ENCODE measurements around the gene RHPN2. TPM values are rescaled to one million over a fixed set of nuclear protein-coding genes. Genes with fewer than 3 reads are reported as not detected.
"Not testable (repeated sequence)": the region's sequence is repeated elsewhere in the genome, so short reads cannot be mapped to it uniquely, and the experiment has no call there.

RHPN2 gene
- total RNA-seq, 1 experiment from 2014 or later: 17.4 TPM

GRCh38 chr19:32977280-32977679 lies 87.4 kb downstream of the RHPN2 start:
- DNase-seq (ENCODE audit: low spot score): no peak

DNA sequence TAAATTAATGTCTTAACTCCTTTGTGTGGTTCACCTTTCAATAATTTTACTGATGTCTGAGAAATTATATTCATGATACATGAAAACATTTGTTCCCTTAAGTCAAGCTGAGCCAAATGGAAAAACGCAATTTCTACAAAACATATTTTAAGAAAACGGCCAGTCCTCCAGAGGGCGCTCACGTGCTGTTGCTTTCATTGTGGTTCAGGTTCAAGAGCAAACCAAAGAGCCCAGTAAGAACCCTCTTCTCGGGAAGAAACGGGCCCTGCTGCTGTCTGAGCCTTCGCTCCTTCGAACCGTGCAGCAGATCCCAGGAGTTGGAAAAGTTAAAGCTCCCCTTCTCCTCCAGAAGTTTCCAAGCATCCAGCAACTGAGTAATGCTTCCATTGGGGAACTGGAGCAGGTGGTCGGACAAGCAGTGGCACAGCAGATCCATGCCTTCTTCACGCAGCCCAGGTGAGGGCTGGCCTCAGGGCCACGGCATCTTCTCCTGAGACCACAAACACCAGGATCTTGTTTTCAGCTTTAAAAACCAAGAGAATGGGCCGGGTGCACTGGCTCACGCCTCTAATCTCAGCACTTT lies 88.4 kb downstream of the RHPN2 start:
- peak; percentile 60 for DNase-seq (ENCODE audit: low spot score)

DNA sequence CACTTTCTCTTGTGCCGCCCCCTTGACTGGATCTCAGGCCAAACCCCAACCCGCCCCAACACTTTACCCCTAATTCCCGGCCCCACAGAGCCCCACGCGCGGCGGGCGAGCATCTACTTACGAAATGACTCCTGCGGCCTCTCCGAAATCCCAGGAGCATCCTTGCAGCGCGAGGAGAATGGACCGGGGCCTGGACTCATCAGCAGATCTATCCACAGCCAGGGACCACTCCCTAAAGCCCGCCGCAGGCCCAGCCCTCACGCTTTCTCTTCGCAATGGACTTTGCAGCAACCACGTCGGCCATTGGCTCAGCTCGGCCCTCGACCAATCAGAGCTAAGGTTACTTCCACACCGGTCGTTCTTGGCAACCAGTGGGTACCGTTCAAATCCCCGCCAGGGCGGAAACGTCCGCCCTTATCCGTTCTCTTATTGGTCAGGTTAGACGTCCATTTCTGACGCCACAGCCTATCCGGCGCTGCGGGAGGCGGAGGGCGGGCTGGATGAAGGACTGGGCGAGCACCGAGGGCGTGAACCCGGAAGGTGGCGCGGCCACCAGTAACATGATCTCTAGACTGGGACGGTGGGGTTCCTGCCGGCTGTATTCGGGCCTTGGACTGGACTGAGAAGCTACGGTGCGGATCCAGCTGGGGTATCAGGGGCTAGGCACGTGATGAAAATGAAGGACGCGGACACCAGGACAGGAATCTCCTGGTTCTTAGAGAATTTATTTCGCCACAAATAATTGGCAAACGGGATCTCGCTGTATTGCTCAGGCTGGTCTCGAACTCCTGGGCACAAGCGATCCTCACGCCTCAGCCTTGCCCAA lies 92.8 kb downstream of the RHPN2 start, which contains the start of the genes CEP89 and FAAP24:
CEP89 (minus strand) TSS at position 244 of the 826 bp plus-strand sequence; CDS start at position 160, 84 bp downstream.
FAAP24 (plus strand) TSS at position 528 of the 826 bp plus-strand sequence. CDS start 955 bp downstream, outside the sequence.
- peak; percentile 99 for DNase-seq (ENCODE audit: low spot score)

DNA sequence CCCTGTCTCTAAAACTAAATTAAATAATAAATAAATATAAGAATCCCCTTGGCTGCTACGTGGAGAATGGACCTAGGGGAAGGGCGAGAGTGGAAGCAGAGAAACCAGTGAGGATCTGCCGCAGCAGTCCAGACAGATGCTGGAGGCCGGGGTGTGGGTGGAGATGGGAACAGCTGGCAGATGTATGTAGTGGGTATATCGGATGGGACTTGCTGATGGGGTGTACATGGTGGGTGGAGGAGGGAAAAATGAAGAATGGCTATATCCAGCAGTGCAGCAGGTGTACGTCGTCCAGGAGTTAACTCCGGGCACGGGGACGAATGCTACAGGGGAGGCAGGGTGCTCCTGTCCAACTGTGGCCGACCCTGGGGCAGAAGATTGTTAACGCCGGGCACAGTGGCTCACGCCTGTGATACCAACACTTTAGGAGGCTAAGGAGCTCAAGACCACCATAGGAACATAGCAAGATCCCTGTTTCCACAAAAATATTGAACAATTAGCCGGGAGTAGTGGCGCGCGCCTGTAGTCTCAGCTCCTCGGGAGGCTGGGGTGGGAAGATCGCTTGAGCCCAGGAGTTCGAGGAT lies 93.6 kb downstream of the RHPN2 start:
- peak; percentile 4 for DNase-seq (ENCODE audit: low spot score)

- DNase-seq (ENCODE audit: low spot score): no peak
These were observed 95.1 kb downstream of the RHPN2 start for GRCh38 chr19:32969549-32969948.

- no peak for DNase-seq (ENCODE audit: low spot score)
These were observed 97.9 kb downstream of the RHPN2 start for GRCh38 chr19:32966750-32967149.

DNA sequence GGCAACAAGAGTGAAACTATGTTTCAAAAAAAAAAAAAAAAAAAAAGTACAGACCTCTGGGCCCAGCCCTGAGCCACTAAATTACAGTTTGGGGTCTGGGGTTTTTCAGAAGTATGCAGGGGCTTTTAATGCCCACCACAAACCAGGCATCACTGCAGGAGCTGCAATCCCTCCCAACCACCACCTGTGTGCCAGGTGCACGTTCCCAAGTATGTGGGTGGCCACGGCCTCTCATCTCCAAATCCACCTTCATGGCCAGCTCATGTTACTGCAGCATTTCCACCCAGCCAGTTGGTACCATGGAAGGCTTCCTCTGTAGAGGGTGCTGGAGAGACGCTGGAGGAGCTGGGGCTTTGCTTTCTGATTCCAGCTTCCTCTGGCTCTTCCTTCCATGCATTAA lies 119.4 kb downstream of the RHPN2 start:
- DNase-seq (ENCODE audit: low spot score): no peak

DNA sequence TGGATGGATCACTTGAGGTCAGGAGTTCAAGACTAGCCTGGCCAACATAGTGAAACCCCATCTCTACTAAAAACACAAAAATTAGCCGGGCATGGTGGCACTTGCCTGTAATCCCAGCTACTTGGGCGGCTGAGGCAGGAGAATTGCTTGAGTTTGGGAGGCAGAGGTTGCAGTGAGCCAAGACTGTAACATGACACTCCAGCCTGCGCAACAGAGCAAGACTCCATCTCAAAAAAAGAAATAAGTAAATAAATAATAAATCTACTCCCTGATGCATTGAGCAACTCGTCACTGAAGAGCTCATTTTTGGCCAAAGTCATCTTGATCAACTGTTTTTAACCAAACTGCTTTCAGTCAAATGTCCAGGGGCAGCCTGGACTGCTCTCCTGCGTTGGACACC lies 123.4 kb downstream of the RHPN2 start:
- DNase-seq (ENCODE audit: low spot score): not testable (repeated sequence)

GRCh38 chr19:32936065-32936464 lies 128.6 kb downstream of the RHPN2 start:
- DNase-seq (ENCODE audit: low spot score): no peak

DNA sequence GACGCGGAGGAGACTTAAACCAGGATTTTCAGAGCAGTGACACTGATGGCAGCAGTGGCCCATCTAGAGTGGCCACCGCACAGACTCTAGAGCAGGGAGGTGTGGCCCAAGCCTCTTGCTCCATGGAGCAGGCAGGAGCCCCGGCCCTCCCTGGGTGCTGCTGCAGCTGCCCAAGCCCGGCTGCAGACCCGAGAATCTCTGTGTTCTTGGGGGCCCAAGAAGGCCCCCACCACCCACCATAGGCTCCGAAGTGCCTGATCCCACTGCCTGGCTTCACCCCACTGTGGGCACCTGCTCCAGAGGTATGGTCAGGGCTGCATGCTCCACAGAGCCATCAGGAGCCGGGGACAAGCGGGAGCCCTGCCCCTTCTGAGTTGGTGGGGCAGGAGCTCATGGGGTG lies 129.1 kb downstream of the RHPN2 start:
- DNase-seq (ENCODE audit: low spot score): no peak

- DNase-seq (ENCODE audit: low spot score): no peak
These were observed 131.1 kb downstream of the RHPN2 start for GRCh38 chr19:32933571-32933970.

GRCh38 chr19:32930567-32930966 lies 134.1 kb downstream of the RHPN2 start:
- DNase-seq (ENCODE audit: low spot score): no peak

DNA sequence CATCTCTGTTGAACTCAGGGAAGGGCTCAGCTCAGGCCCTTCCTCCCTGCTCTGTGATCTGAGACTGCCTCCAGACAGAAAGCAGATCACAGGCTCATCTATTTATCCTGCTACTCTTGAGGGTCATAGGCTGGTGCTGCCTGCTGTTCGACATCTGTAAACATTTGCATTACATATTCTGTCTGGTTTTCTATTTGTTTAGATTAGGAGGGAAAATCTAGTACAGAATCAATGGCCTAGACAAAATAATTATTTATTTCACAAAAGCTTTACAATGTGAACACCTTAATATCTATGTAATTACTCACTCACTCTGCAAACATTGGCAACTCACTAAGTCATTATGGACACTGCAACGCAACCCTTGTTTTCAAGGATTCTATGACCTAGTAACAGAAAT lies 135.9 kb downstream of the RHPN2 start:
- no peak for DNase-seq (ENCODE audit: low spot score)

Other genes with a start within 250 kb of the RHPN2 start
- gene SLC7A9, start 195.1 kb downstream of the RHPN2 start, total RNA-seq (2014; rRNA removed; shearing (Covaris generic)): not detected in 2 replicates
- gene CEP89, start 92.9 kb downstream of the RHPN2 start, total RNA-seq (2014; rRNA removed; shearing (Covaris generic)): 34.8 and 35.9 TPM in 2 replicates
- 10.4 and 12.7 TPM in 2 replicates for gene FAAP24, start 92.6 kb downstream of the RHPN2 start, total RNA-seq (2014; rRNA removed; shearing (Covaris generic))
- gene GPATCH1, start 16.3 kb upstream of the RHPN2 start, total RNA-seq (2014; rRNA removed; shearing (Covaris generic)): 6.5 and 8.0 TPM in 2 replicates
- gene WDR88, start 67.2 kb upstream of the RHPN2 start, total RNA-seq (2014; rRNA removed; shearing (Covaris generic)): not detected in 2 replicates
- 85.2 and 86.5 TPM in 2 replicates for gene LRP3, start 129.4 kb upstream of the RHPN2 start, total RNA-seq (2014; rRNA removed; shearing (Covaris generic))
- gene SLC7A10, start 161.0 kb upstream of the RHPN2 start, total RNA-seq (2014; rRNA removed; shearing (Covaris generic)): not detected in 2 replicates
- gene CEBPA, start 237.6 kb upstream of the RHPN2 start, total RNA-seq (2014; rRNA removed; shearing (Covaris generic)): 3.9 and 4.3 TPM in 2 replicates

All from A172 (cell line).